Sigmoid colon (tissue), 7 donors: ENCODE measurements around the gene CPLX1. TPM values are rescaled to one million over a fixed set of nuclear protein-coding genes. Genes with fewer than 3 reads are reported as not detected.

Source experiments
- DNase-seq: peaks from one replicate; pipeline ENCODE4 v3.0.0-alpha.2; 2019
- H3K27ac ChIP-seq, 4 donors: fragments of 200-600 bp; sonication (generic); one replicate each; pipeline ENCODE4 v1.5.1; 2016 to 2019; ENCODE audit warnings: mild to moderate bottlenecking in 1 of 4
- H3K27me3 ChIP-seq, 3 donors: fragments of 200-600 bp; sonication (generic); one replicate each; pipeline ENCODE4 v1.5.1; 2019; ENCODE audit warnings: mild to moderate bottlenecking in 1 of 3
- H3K36me3 ChIP-seq, 4 donors: fragments of 200-600 bp; sonication (generic); one replicate each; pipeline ENCODE4 v1.5.1; 2016 to 2019
- H3K4me1 ChIP-seq, 4 donors: fragments of 200-600 bp; sonication (generic); one replicate each; pipeline ENCODE4 v1.5.1; 2017 to 2019
- H3K4me3 ChIP-seq, 4 donors: fragments of 200-600 bp; sonication (generic); one replicate each; pipeline ENCODE4 v1.5.1; 2017 to 2019; ENCODE audit warnings: mild to moderate bottlenecking in 2 of 4, moderate library complexity in 1 of 4
- H3K9me3 ChIP-seq, 4 donors: fragments of 200-600 bp in 3 of 4; sonication (generic) in 3 of 4; one replicate each; pipeline versions ENCODE4 v1.5.1 to v1.6.1; 2013 to 2019
- CTCF ChIP-seq, 4 experiments: fragments of 450-650 bp in 3 of 4; fragments of 200-600 bp in 1 of 4; IDR thresholded peaks; one replicate each; pipeline ENCODE4 v1.5.1; 2016 to 2019; ENCODE audit warnings: antibody characterized with exemption in 4 of 4, mild to moderate bottlenecking in 3 of 4, moderate library complexity in 2 of 4
- EP300 ChIP-seq, 4 donors: sonication (generic); formaldehyde crosslinking; IDR thresholded peaks; one replicate each; pipeline ENCODE4 v1.6.1; 2017; ENCODE audit warnings: antibody characterized with exemption in 4 of 4
- POLR2A ChIP-seq, 2 donors: fragments of 450-650 bp; IDR thresholded peaks; one replicate each; pipeline ENCODE4 v1.6.1; 2016; ENCODE audit warnings: antibody characterized with exemption in 2 of 2, mild to moderate bottlenecking in 2 of 2, moderate library complexity in 2 of 2
- POLR2AphosphoS5 ChIP-seq, 4 donors: sonication (generic); formaldehyde crosslinking; IDR thresholded peaks; one replicate each; pipeline ENCODE4 v1.6.1; 2017; ENCODE audit warnings: antibody characterized with exemption in 4 of 4
- WGBS, 2 donors: extraction: QIAGEN DNeasy Blood & Tissue Kit; methylation state at CpG; one replicate each; pipeline ENCODE4 v1.1.7; 2013; 5-methylcytosine and 5-hydroxymethylcytosine counted together
- intact Hi-C: fragments of 100-400 bp; cut with DNase I; formaldehyde crosslinking; loops from one replicate; pipeline ENCODE4 v1.15.1; 2023
- polyA plus RNA-seq, 3 donors: library from polyadenylated mRNA; stranded (reverse); fragments of 200-250 nt; gene quantifications; one replicate each; pipeline ENCODE4 v1.2.3, GENCODE V29; 2013
- total RNA-seq, 4 donors: library from RNA; depleted of rRNA; stranded (reverse); fragments of >200 nt; gene quantifications; one replicate each; pipeline ENCODE4 v1.1.0, GENCODE V29; 2016
- donor health status: healthy with polysubstance abuse.
- donor health status: Bipolar disorder and iron deficiency.
- donor health status: healthy.

CPLX1 gene
- total and polyA plus RNA-seq, 7 donors: 0.23 to 3.0 (median 0.49) TPM

GRCh38 chr4:848307-848691, 22.4 kb upstream of the CPLX1 start:
- TF ChIP-seq CTCF (IDR thresholded peaks at IDR 0.05) (no peak), POLR2A (IDR thresholded peaks at IDR 0.05) (no peak), POLR2AphosphoS5 (IDR thresholded peaks at IDR 0.05) (no peak), EP300 (IDR thresholded peaks at IDR 0.05) (no peak)
- Histone ChIP-seq H3K4me3 (no peak overlapping the region), H3K9me3 (no peaks in the 10 kb centered on the region), H3K36me3 (peaks cover 0 to 40% (median 22%) of the 10 kb centered on the region in 4 donors), H3K27me3 (no peaks in the 10 kb centered on the region), H3K27ac (no peak overlapping the region), H3K4me1 (no peaks in the 10 kb centered on the region)
- 91 to 95% methylated on average over 16 of the region's 16 CpGs for WGBS, 2 donors
- intact Hi-C loops: no loop called here
- no peak for DNase-seq

GRCh38 chr4:845836-846251, 19.9 kb upstream of the CPLX1 start:
- H3K9me3 ChIP-seq: no peaks in the 10 kb centered on the region
- 76 to 85% methylated on average over 14 of the region's 14 CpGs for WGBS, 2 donors
- H3K4me1 ChIP-seq: no peaks in the 10 kb centered on the region
- peaks cover 0 to 21% (median 19%) of the 10 kb centered on the region in 4 donors for H3K36me3 ChIP-seq
- no peaks in the 10 kb centered on the region for H3K27me3 ChIP-seq
- H3K27ac ChIP-seq: no peak overlapping the region
- DNase-seq: no peak
- no peak for TF ChIP-seq POLR2AphosphoS5 (IDR thresholded peaks at IDR 0.05)
- TF ChIP-seq POLR2A (IDR thresholded peaks at IDR 0.05): no peak
- TF ChIP-seq EP300 (IDR thresholded peaks at IDR 0.05): no peak
- TF ChIP-seq CTCF (IDR thresholded peaks at IDR 0.05): no peak
- intact Hi-C loops: no loop called here
- no peak overlapping the region for H3K4me3 ChIP-seq

- Histone ChIP-seq H3K27ac (no peak overlapping the region), H3K36me3 (peaks cover 0 to 16% (median 15%) of the 10 kb centered on the region in 4 donors), H3K27me3 (no peaks in the 10 kb centered on the region), H3K9me3 (no peaks in the 10 kb centered on the region), H3K4me3 (no peak overlapping the region), H3K4me1 (no peaks in the 10 kb centered on the region)
- no peak for DNase-seq
- intact Hi-C loops: no loop called here
- no peak for TF ChIP-seq EP300 (IDR thresholded peaks at IDR 0.05)
- TF ChIP-seq POLR2AphosphoS5 (IDR thresholded peaks at IDR 0.05): no peak
- no peak for TF ChIP-seq POLR2A (IDR thresholded peaks at IDR 0.05)
- TF ChIP-seq CTCF (IDR thresholded peaks at IDR 0.05): no peak
- 87 to 93% methylated on average over 9 of the region's 9 CpGs for WGBS, 2 donors
Observed at GRCh38 chr4:845233-845835, 19.4 kb upstream of the CPLX1 start.

- DNase-seq: no peak
- H3K27me3 ChIP-seq: no peaks in the 10 kb centered on the region
- intact Hi-C loops: no loop called here
- TF ChIP-seq POLR2A (IDR thresholded peaks at IDR 0.05): no peak
- TF ChIP-seq EP300 (IDR thresholded peaks at IDR 0.05): no peak
- no peak for TF ChIP-seq POLR2AphosphoS5 (IDR thresholded peaks at IDR 0.05)
- no peak for TF ChIP-seq CTCF (IDR thresholded peaks at IDR 0.05)
- H3K36me3 ChIP-seq: peaks cover 0 to 11% (median 10%) of the 10 kb centered on the region in 4 donors
- no peaks in the 10 kb centered on the region for H3K4me1 ChIP-seq
- H3K4me3 ChIP-seq: no peak overlapping the region
- no peaks in the 10 kb centered on the region for H3K9me3 ChIP-seq
- no peak overlapping the region for H3K27ac ChIP-seq
- WGBS, 2 donors: 93 to 96% methylated on average over 10 of the region's 10 CpGs
Observed at GRCh38 chr4:844752-845232, 18.9 kb upstream of the CPLX1 start.
